Measurements from ENCODE around the gene CDC42EP4. TPM values are rescaled to one million over a fixed set of nuclear protein-coding genes. Genes with fewer than 3 reads are reported as not detected.

Gene CDC42EP4
- total and polyA plus RNA-seq, 9 of the 15 experiments (the other 6 are each of a cell fraction or from before 2014, with no cell fraction given), result 0.65 to 20.8 (median 12.3) TPM

DNA sequence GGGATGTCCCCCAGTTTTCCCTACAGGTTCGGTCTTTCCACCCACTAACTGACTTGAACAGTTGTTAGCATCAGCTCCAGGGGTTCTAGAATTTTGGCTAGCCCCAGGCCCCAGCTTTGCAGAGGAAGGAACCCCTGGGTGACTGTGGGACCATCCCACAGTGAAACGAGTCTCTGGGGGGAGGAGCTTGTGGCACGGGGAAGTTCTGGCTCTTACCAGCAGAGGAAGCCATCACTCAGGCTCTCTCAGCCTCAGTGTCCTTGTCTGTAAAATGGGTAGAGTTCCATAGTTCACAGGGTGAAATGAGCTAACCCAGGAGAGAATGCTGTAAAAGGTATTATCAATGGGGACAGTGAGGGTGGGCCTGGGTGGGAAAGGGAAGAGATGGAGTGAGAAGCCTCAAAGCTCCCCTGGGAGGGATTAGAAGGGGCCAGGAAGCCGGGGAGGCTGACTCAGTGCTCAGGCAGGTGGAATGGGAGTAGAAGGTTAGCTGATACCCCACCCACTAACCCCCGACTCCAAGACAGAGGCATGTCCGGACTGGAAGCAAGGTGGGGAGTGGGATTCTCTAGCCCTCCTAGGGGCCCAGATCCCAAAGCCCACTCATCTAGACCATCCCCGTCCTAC, 30.9 kb upstream of the CDC42EP4 start (continued):
- TF ChIP-seq, protein P1, sequence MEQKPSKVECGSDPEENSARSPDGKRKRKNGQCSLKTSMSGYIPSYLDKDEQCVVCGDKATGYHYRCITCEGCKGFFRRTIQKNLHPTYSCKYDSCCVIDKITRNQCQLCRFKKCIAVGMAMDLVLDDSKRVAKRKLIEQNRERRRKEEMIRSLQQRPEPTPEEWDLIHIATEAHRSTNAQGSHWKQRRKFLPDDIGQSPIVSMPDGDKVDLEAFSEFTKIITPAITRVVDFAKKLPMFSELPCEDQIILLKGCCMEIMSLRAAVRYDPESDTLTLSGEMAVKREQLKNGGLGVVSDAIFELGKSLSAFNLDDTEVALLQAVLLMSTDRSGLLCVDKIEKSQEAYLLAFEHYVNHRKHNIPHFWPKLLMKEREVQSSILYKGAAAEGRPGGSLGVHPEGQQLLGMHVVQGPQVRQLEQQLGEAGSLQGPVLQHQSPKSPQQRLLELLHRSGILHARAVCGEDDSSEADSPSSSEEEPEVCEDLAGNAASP (IDR thresholded peaks at IDR 0.05), result no peak

DNA sequence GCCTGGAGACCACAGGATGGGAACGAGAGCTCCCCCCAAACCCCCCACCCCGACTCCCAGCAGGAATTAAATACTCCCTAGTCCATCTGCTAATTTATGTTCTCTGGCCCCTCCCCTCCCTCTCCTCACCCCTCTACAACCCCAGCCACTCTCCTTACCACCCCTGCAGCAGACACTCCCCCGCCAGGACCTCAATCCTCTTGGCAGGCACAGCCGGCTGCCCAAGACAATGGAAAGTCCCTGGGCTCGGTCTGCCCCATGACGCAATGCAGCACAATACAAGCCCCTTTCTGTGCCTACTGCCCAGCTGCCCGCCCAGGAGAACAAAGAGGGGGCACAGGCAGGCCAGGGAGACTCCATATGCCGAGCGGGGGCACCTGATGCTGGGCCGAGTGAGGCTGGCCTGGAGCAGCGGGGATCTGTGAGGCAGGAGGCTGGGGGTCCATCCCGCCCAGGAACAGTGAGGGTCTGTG, 30.3 kb upstream of the CDC42EP4 start:
- ChIA-PET POLR2A (interaction anchor here (0.5 to 1.2 kb wide), 5 partner anchors 17 to 716 kb away, joined by 3 read pairs; no protein-coding TSS in a partner anchor), CTCF (ENCODE audit: low intra/inter-chr PET ratio) (no interaction called here)
- ATAC-seq, result no peak
- no peaks in the 10 kb centered on the region for H4K20me1 ChIP-seq (replicated peaks; ENCODE audit: control insufficient read depth, insufficient read depth, low read length)
- H3K36me3 ChIP-seq (ENCODE audit: control insufficient read depth, insufficient read depth, low read length), result no peaks in the 10 kb centered on the region
- peaks cover 19 to 65% of the 10 kb centered on the region in 2 experiments for H3K27me3 ChIP-seq (ENCODE audit: control insufficient read depth in 2 of 2, insufficient read depth in 2 of 2, low read length in 2 of 2)
- H3K4me2 ChIP-seq (ENCODE audit: insufficient read depth, low read length), result no peak overlapping the region
- intact Hi-C loops (cut with micrococcal nuclease) (no loop called here), in situ Hi-C loops (cut with MboI) (no loop called here)
- H3K9ac ChIP-seq (ENCODE audit: insufficient read depth in 1 of 2, low read depth in 2 of 2, low read length in 2 of 2), result no peak overlapping the region; a peak in 1 of 4 replicates
- no TSS peak for BruUV-seq (replicated peaks)
- no peak overlapping the region for H3K4me3 ChIP-seq
- no peak for FAIRE-seq
- 12% methylated on average over 12 of the region's 12 CpGs for WGBS (ENCODE audit: insufficient coverage, low coverage, missing lambda C conversion rate)
- H3K9me3 ChIP-seq (replicated peaks; ENCODE audit: control insufficient read depth, insufficient read depth, low read depth, low read length), result no peaks in the 10 kb centered on the region
- no peaks in the 10 kb centered on the region for H3K79me2 ChIP-seq (ENCODE audit: control insufficient read depth, insufficient read depth, low read length)
- peaks cover 0 to 19% of the 10 kb centered on the region in 2 experiments; a peak in 2 of 5 replicates for H3K4me1 ChIP-seq (replicated peaks in 1 of 2; ENCODE audit: control insufficient read depth in 2 of 2, insufficient read depth in 2 of 2, low read length in 2 of 2)
- H3K9me1 ChIP-seq (ENCODE audit: control insufficient read depth, insufficient read depth, low read length), result no peaks in the 10 kb centered on the region
- H3K27ac ChIP-seq (ENCODE audit: extremely low read depth, low read depth, low read length), result no peak overlapping the region
- TF ChIP-seq PTRF (tag; IDR thresholded peaks at IDR 0.05) (no peak), TAF7 (tag; IDR thresholded peaks at IDR 0.05) (no peak), CCNT2 (IDR thresholded peaks at IDR 0.05; ENCODE audit: borderline replicate concordance, extremely low read depth, insufficient read length, low read depth, low read length) (no peak), WHSC1 (IDR thresholded peaks at IDR 0.05; ENCODE audit: low read length) (no peak), ILK (tag; IDR thresholded peaks at IDR 0.05; ENCODE audit: borderline replicate concordance, low read depth) (no peak)
- TF ChIP-seq, protein P2, sequence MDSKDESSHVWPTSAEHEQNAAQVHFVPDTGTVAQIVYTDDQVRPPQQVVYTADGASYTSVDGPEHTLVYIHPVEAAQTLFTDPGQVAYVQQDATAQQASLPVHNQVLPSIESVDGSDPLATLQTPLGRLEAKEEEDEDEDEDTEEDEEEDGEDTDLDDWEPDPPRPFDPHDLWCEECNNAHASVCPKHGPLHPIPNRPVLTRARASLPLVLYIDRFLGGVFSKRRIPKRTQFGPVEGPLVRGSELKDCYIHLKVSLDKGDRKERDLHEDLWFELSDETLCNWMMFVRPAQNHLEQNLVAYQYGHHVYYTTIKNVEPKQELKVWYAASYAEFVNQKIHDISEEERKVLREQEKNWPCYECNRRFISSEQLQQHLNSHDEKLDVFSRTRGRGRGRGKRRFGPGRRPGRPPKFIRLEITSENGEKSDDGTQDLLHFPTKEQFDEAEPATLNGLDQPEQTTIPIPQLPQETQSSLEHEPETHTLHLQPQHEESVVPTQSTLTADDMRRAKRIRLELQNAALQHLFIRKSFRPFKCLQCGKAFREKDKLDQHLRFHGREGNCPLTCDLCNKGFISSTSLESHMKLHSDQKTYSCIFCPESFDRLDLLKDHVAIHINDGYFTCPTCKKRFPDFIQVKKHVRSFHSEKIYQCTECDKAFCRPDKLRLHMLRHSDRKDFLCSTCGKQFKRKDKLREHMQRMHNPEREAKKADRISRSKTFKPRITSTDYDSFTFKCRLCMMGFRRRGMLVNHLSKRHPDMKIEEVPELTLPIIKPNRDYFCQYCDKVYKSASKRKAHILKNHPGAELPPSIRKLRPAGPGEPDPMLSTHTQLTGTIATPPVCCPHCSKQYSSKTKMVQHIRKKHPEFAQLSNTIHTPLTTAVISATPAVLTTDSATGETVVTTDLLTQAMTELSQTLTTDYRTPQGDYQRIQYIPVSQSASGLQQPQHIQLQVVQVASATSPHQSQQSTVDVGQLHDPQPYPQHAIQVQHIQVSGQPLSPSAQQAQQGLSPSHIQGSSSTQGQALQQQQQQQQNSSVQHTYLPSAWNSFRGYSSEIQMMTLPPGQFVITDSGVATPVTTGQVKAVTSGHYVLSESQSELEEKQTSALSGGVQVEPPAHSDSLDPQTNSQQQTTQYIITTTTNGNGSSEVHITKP (IDR thresholded peaks at IDR 0.05; ENCODE audit: partially characterized antibody), result no peak
- TF ChIP-seq, protein P3, sequence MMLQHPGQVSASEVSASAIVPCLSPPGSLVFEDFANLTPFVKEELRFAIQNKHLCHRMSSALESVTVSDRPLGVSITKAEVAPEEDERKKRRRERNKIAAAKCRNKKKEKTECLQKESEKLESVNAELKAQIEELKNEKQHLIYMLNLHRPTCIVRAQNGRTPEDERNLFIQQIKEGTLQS (IDR thresholded peaks at IDR 0.05), result peak; percentile 26
- TF ChIP-seq, protein P3 (CRISPR knock-in tag; conservative IDR thresholded peaks at IDR 0.05), result no peak
- no peak for DNase-seq (ENCODE audit: extremely low read depth in 1 of 4, low spot score in 3 of 4)
- H2AFZ ChIP-seq (ENCODE audit: low read depth, low read length), result no peak overlapping the region
